Forelimb muscle (tissue), 1 donor: ENCODE data around the gene TSPYL1. TPM values are rescaled to one million over a fixed set of nuclear protein-coding genes. Genes with fewer than 3 reads are reported as not detected.

Experiments used
- DNase-seq: peaks from one replicate; pipeline ENCODE4 v3.0.0-alpha.2; 2013; ENCODE audit warnings: low read depth
- polyA plus RNA-seq: library from polyadenylated mRNA; unstranded; fragments of 120-200 nt; gene quantifications from one replicate; pipeline ENCODE4 v1.2.1, GENCODE V29; 2013; ENCODE audit not compliant: insufficient read length

TSPYL1 gene
- polyA plus RNA-seq, 1 donor, result 51.5 TPM

DNA sequence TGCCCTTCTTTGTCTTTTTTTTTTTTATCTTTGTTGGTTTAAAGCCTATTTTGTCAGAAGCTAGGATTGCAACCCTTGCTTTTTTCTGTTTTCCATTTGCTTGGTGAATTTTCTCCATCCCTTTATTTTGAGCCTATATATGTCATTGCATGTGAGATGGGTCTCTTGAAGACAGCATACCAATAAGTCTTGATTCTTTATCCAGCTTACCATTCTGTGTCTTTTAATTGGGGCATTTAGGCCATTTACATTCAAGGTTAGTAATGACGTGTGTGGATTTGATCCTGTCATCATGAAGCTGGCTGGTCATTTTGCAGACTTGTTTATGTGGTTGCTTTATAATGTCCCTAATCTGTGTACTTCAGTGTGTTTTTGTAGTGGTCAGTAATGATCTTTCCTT is 16.4 kb downstream of the TSPYL1 start:
- no peak for DNase-seq

DNA sequence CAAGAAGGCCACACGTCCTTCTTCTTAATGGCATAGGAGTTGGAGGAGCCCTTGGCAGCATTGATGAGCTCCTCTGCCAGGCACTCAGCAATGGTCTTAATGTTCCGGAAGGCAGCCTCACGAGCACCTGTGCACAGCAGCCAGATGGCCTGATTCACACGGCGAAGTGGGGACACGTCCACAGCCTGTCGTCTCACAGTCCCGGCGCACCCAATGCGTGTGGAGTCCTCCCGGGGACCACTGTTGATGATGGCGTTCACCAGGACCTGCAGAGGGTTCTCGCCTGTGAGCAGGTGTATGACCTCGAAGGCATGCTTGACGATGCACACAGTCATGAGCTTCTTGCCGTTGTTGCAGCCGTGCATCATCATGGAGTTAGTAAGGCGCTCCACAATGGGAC is 21.2 kb downstream of the TSPYL1 start:
- DNase-seq, result no peak

DNA sequence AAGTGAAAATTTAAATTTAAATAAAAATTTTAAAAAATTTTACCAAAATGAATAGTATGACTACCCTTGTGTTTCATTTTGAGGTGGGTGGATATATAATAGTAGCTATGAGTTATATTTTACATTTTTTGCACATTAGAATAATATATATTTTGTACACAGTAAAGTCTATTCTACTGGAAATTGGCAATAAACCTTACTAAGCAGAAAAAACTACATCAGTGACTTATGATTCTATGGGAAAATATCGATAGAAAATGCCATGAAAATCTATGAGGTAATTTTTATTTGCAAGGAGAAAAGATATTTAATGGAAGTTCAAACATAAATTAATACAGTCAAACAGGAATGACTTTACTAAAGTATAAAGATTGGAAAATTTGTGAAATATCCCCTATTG is 23.0 kb downstream of the TSPYL1 start:
- DNase-seq, result no peak

DNA sequence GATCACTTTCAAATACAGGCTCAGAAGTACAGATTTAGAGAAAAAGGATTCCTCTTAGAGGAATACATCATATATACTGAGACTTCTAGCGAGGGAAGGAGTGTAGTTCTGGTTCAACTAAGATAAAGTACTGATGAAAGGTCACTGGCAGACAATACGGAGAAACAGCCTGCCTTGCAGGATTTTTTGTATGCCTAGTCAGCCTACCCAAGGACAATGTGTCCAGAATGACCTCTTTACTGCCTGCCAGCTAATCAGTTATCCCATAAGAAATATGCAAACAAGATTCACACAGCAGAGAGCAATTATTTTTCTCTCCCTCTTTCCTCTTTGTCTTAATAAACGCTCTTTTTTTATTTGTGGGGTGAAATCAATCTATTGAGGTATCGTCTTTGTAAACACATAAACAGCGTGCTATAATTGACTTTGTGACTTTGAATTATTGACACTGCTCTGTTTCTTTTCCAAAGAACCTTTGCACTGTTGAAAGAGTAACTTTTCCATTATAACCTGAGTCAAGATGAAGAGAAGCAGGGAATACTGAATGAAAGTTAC is 24.4 kb downstream of the TSPYL1 start:
- DNase-seq, result no peak

DNA sequence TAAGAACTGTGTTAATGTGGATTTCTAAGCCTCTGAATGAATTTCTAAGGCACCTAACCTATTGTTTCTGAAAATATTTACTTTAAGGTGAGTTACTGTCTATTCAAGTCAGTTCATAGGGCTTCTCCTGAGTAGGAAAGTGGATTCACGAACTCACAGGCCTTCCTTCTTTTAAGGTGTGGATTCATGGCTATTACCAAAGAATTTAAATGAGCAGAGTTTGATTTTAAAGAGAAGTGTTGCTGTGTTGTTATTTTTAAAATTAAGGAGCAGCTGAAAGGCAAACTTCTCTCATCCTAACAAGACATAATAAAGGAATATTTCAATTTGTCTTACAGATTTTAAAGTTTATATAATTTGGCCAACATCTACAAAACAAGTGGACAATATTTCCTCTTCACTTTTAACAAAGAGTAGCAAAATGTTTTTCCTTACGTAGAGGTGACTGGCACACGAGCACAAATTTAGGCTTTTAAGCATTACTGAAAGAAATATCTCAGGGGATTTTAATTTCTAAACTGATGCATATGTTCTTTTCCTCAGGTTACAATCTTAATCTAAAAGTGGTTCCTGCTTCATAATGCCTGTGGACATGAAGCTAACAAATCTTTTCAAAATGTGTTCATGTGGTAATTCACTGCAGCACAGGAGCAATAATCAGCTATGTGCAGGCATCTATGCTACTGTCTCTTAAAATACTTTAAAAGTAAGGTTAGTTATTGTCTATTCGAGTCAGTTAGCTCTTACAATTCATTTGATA is 25.3 kb downstream of the TSPYL1 start:
- no peak for DNase-seq

DNA sequence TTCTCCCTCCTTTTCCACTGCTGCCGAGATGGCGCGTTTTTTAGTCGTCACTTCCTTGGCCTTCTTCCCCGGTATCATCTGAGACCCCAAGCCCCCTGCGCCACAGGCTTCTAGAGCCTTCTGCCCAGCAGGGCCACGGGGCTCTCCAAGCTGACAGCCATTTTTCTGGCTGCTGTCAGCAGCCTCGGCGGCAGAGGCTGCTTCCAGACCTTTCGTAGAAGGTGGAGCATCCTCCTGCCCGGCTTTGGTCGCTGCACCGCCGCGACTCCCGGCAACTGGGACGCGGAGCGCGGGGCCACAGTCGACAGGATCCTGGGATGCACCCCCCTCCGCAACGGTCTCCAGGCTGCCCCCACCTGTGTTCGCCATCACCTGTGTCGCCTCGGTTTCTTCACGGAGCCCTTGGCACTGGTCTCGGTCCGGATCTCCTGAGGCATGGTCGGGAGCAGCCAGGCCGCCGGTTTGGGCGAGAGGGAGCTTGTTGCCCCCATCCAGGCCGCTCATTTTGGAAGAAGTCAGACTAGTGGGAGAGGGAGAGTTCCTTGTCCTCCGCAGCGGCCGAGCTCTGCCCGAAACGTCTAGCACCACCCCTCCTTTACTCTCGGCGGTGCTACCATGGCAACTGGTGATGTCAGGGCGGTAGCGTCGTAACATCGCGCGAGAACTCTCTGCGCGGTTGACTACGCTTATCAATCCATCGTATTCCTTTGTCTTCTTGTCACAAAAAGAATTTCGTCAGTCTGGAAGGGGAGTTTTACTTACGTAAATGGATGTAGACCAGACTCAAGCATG is 26.0 kb downstream of the TSPYL1 start, which contains the start of gene TSPYL4:
Gene TSPYL4, minus strand, starts transcription at position 571 of the 792 bp plus-strand sequence. Its CDS starts 67 bp downstream, at position 504.
- peak; percentile 97 for DNase-seq

DNA sequence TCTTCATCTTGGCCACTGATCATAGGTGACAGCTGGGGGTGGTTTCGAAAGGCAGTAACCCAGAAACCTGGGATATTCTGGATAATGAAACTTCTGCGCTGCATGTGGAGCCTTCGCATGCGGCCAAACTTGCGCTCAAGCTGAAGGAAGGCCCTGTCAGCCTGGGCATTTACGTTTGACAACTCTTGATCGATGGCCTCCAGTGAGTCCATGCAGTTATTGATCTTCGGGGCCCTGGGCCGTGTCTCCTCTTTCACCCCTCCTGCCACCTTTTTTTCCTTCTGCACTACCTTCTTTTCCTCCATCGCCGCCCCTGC is 26.6 kb downstream of the TSPYL1 start:
- no peak for DNase-seq

DNA sequence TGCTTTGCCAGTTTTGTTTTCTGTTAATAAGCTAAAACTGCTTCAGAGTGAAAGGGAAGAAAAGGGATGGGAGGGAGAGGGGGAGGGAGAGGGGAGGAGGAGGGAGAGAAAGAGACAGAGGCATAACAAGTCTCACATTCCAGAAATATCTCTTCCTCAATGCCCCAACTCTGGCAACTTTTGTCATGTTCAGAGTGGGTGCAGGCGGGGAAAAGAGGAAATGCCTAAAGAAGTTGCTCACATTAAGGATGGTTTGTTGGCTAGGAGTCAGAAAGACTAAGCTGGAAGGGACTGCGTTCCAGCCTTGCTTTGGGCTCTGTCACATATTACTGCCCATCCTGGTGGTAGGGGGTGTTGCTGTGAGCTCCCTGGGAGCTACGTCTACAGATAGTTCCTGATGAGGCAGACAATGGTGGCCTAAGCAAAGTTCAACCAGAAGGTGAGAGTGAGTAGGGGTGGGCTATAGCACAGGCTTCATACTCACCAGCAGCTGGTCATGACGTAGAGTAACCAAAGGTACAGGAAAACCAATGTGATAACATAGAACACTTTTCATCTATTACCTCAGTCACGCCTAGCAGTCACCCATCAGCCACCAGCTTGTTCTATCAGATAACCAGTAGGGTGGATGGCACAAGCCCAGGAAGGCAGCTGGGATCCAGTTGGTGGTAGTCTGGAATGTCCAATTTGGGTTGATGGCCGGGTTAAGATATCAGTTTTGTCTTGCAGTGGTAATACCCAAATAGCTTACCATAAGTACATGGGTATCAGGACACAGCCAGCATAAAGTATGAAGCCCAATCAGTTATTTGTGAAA is 28.0 kb downstream of the TSPYL1 start:
- no peak for DNase-seq

DNA sequence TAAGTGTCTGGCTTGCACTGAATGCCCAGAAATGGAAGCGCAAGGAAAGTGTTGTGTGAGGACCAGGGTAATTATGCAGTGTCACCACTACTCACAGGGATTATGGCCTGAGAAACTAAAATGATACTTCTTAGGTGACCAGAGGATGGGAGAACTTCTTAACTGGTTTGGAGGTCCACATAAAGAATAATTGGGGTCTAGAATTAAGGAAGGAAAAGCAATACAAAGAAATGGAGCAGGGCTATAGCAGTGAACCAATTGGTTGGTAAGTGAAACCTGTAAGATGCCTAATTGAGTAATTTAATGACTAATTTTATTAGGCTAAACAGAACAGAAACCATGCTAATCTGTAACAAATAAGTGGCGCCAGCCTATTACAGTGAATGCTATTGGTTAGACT is 31.2 kb downstream of the TSPYL1 start:
- DNase-seq, result no peak

DNA sequence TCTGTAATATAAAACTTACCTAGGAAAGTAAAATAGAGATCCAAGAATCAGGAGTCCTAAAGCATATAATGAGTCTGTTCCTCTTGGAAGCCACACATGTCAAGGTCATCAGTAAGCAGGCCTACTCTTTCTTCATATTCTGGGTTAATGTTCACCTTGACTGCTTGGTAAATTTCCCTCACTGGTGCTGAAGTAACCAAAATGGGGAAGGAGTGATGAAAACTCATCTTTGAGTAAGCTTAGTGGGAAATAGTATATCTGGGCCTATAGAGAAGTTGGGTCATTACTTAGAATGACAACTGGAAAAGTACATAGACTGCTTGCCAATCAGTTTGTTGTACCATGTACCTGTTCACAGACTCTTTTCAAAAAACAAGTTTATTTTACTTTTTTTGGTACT is 32.4 kb downstream of the TSPYL1 start:
- no peak for DNase-seq

DNA sequence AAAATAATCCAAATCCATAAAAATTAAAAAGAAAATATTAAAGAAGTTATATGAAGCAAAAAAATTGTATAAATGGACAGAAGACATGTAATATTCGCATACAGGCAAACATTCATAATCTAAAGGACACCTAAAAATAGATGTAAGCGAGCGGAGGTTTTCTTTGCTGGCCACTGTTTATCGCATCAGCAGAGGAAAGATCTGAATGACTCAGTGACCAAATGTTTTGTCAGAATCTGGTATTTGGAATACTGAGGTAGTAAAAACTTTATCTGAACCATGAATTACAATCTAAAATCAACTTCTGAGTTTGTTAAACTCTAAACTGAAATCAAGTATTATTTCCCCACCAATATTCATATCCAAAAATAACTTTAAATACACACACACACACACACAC is 33.6 kb downstream of the TSPYL1 start:
- no peak for DNase-seq

DNA sequence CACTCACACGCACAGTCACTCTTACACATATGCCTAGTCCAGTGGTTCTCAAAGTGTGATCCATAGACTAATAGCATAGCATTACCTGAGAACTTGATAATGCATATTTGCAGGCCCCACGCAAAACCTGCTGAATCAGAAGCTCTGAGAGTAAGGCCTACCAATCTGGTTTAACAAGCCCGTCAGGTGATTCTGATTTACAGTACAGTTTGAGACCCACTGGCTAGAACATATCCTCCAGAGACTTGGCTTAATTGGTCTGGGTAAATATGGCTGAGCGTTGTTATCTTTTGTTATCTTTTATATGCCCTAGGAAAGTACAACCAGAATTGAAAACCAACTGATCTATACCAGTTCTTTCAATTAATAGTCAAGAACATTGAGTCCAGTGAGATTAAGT is 35.4 kb downstream of the TSPYL1 start:
- no peak for DNase-seq

DNA sequence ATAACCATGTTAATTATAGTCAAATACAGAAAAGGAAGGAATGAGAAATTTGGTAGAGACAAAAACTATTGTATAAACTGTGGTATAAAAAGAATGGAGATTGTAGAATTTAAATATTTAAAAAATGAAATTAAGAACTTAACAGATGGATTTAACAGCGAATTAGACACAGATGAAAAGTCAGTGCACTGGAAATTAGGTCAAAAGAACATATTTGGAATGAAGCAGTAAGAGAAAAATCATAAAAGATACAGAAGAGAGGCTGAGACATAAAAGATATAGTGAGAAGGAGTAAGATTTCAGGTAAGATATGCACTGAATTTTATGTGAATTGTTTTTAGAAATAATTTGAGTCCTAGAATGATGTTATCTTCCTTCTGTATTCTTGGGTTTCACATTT is 39.9 kb downstream of the TSPYL1 start:
- no peak for DNase-seq

DNA sequence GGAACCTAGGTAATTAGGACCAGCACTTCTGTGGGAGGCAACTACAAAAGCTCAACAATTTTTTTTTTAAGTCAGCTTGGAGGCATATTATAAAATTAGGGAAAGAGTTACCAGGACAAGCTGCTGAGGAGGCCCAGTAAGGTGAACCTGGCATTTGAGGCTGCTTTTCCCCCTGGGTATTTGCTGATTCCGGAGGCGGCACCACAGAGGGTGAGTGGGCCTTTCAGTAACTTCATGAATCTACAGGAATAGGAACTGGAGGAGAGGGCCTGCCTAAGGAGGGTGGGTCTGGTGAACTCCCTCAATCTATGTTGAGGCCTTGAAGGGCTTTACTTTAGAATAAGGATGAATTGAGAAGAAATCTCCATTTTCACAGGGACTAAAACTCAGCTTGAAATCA is 40.5 kb downstream of the TSPYL1 start:
- DNase-seq, result no peak

DNA sequence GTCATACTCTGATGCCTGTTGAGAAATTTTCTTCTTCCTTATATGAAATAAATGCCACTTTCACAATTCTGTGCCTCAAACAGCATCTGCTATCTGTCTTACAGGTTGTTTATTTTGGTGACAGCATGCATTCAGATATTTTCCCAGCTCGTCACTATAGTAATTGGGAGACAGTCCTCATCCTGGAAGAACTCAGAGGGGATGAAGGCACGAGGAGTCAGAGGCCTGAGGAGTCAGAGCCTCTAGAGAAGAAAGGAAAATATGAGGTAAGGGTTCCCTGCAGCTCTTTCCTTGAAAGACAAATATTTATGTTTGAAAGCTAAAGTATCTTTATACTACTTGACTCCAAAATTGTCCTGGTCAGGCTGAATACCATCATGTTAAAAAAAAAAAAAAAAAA is 41.6 kb downstream of the TSPYL1 start:
- no peak for DNase-seq

DNA sequence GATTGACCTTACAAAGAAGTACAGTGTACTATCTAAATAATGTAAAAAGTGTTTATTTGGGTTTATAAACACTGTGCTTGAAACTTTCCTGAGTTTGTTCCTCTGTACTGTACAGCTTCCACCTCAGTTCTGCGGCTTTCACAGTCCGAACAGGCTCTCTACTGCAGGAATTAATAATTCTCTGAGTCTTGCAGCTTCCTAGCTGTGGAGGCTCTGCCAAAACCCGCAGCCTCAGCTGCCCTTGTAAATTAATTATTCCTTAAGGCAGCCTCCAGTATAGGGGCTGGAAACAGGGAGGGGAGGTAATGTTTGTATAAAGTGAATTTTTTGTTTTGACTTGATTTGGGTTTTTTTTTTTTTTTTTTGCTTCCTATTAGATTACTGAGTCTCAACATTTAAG is 45.0 kb downstream of the TSPYL1 start:
- DNase-seq, result no peak

DNA sequence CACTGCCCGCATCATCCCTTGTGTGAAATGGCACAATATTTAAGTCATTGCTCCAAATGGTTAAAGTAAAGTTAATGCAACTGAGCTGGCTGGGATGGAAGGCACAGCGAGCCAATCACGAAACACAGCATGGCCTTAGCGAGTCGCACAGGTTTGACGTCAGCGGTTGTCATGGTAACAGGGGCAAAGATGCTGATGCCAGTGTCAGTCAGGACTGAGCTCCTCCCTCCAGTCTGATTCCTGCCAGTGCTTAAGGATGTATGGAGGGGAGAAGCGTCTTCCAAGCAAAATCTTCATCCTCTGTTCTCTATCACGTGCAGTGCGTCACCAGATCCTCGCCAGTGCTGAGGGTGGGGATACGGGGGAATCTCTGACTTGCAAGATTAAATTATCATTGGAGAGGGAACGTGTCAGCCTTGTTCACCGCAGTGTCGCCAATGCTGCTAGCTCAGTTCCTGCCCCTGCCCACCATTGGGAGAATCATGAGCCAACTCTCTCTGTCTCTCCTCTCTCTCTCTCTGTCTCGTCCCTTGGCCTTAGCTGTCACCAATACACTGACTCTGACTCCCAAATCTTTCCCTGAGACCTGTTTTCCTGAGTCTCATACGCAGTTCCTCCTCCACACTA is 50.3 kb downstream of the TSPYL1 start:
- peak; percentile 76 for DNase-seq
